Posterior vena cava (tissue), 2 donors: ENCODE data around the gene USB1. TPM values are rescaled to one million over a fixed set of nuclear protein-coding genes. Genes with fewer than 3 reads are reported as not detected.
A peak's percentile ranks its signal among the peaks of the same experiment; 100 is the strongest.

Experiments used
- DNase-seq: peaks from one replicate; pipeline ENCODE4 v3.0.0-alpha.2; 2020; ENCODE audit warnings: low spot score
- intact Hi-C, 2 donors: fragments of 100-400 bp; cut with DNase I; formaldehyde crosslinking; loops; one replicate each; pipeline versions ENCODE4 v1.14.1 to v1.14.2; 2022 to 2023
- long read RNA-seq, 2 donors: library from polyadenylated mRNA; unstranded; transcript quantifications; one replicate each; pipeline ENCODE4 v2.0.0, GENCODE V29; 2020 to 2021
- total RNA-seq, 2 donors: library from RNA; stranded (reverse); fragmentation: NEBNext Ultra II Directional; extraction: Animal tissue kit (Norgen Biotek cat#: 25700); gene quantifications; one replicate each; pipeline ENCODE4 v1.2.1, GENCODE V29; 2021
- donor health status: DM: yes; HTN: yes; CAD: no.
- donor health status: DM: yes; HTN: yes; CAD: no.

Gene USB1, protein sequence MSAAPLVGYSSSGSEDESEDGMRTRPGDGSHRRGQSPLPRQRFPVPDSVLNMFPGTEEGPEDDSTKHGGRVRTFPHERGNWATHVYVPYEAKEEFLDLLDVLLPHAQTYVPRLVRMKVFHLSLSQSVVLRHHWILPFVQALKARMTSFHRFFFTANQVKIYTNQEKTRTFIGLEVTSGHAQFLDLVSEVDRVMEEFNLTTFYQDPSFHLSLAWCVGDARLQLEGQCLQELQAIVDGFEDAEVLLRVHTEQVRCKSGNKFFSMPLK
- total RNA-seq: 10 to 100 TPM; 34.1 to 39.0 TPM
- long read RNA-seq, donor 1, transcript USB1-201 (7 exons, 2,282 nt): major isoform, 5 of 11 reads
- long read RNA-seq, donor 1, partial matches to known transcripts: 6 of 11 reads
- long read RNA-seq, donor 1, other reads (novel, unspliced or antisense): 0 of 11 reads
- long read RNA-seq, donor 2, partial matches to known transcripts: 7 of 11 reads
- long read RNA-seq, donor 2, other reads (novel, unspliced or antisense): 0 of 11 reads

GRCh38 chr16:58000706-58001676, at the start of gene USB1:
USB1 (plus strand) TSS chr16:58001407; CDS start chr16:58001484, 77 bp downstream.
- DNase-seq: peak; percentile 97
- intact Hi-C loops: loop anchor here in 1 of 2 donors (5.0 to 10.0 kb wide), 2 partner anchors 99 to 246 kb away; no protein-coding TSS in a partner anchor

DNA sequence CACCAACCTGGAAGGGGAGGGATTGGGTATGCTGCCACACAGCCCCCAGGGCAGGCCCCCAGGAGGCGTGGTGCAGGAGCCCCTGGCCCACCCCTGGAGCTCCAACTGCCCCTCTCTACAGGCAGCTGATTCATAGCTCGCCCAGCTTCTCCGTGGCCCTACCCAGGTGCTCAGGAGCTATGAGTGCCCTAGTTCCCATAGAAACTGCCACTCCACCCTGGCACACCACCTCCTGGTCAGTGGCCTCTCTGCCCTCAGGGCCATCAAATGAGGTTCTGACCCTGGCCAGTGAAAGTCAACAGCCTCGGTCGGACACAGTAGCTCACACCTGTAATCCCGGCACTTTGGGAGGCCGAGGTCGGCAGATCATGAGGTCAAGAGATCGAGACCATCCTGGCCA, 48.3 kb upstream of the USB1 start:
- intact Hi-C loops: no loop called here
- DNase-seq: no peak

- intact Hi-C loops: no loop called here
- no peak for DNase-seq
These were observed 47.4 kb upstream of the USB1 start for GRCh38 chr16:57953857-57954256.

- DNase-seq: no peak
- intact Hi-C loops: no loop called here
These were observed 45.5 kb upstream of the USB1 start for GRCh38 chr16:57955572-57956188.

DNA sequence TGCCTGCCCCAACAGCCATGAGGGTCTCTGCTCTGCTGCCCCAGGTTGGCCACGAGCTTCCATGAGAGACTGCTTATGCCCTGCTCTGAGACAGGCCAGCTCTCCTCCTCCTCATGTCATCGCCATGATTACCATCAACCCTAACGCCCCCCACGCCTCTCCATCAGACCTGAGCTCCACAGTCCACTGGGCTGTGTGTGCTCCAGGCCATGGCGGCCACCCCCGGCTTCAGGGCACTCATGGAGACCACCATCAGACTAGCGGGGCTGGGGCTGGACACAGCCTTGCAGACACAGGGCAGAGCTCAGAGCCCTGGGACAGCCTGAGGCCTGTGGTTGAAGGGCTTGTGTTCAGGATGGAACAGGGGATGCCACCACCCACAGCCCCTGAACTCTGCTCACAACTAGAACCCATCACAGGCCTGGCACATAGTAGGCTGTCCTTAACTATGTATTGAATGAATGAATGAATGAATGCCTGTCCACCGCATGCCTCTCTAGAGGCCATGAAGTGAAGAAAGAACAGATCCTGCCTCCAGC, 44.9 kb upstream of the USB1 start:
- intact Hi-C loops: no loop called here
- DNase-seq: no peak

- no peak for DNase-seq
- intact Hi-C loops: no loop called here
These were observed 44.1 kb upstream of the USB1 start for GRCh38 chr16:57956924-57957672.

DNA sequence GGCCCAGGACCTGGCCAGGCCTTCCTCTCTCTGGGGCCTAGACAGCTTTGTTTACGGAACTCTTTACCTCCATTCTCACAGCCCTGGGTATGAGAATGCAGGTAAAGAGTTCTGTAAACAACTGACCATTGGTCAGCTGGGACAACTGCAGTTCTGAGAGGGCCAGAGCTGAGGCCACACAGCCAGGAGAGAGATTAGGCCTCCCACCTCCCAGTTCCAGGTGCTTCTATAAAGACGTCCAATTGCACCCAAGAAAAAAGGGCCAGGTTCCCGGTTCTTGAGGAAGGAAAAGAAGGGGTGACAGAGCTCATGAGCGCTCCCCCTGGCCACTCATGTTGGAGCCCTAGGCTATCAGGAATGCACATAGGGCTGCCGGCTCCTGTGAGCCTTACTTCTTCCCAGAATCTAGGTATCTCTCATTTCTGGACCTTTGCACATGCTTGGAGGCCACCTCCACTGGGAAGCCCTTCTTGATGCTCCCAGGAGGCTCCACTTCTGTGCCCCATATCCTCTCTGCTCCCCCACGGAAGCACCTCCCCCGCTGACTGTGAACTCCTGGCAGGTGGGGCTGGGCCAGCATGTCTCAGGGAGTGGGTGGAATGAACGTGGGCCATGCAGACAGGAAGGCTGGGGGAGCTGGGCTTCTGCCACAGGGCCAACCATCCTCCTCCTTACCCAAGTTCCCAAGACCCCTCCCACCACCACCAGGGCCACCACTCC, 43.4 kb upstream of the USB1 start:
- no peak for DNase-seq
- intact Hi-C loops: no loop called here

DNA sequence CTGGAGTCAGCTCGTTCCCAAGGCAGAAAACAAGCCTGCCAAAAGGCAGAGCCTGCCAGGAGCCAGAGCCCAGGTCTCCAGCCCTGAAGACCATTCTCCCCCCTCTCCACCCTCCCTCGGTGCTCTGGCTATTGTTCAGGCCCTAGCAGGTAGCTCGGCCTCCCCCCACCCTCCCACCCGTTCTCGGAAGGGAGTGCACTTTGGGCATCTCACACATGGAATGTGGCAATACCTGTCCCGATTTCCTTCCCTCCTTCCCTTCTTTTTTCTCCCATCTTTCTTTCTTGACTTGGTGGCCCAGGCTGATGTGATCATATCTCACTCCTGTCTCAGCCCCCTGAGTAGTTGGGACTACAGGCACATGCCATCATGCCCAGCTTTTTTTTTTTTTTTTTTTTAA, 42.7 kb upstream of the USB1 start:
- intact Hi-C loops: no loop called here
- DNase-seq: no peak

DNA sequence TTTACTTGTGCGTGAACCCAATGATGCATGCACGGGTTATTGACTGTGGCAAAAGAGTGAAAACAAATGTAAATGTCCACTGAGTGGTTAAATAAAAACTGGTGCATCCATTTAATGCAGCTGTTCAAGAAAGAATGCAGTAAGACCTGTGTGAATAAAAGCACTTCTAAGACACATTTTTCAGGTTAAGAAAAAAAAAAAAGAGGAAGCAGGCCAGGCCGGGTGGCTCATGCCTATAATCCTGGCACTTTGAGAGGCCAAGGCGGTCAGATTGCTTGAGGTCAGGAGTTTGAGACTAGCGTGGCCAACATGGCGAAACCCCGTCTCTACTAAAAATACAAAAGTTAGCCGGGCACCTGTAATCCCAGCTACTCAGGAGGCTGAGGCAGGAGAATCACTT, 42.1 kb upstream of the USB1 start:
- DNase-seq: no peak
- intact Hi-C loops: no loop called here

DNA sequence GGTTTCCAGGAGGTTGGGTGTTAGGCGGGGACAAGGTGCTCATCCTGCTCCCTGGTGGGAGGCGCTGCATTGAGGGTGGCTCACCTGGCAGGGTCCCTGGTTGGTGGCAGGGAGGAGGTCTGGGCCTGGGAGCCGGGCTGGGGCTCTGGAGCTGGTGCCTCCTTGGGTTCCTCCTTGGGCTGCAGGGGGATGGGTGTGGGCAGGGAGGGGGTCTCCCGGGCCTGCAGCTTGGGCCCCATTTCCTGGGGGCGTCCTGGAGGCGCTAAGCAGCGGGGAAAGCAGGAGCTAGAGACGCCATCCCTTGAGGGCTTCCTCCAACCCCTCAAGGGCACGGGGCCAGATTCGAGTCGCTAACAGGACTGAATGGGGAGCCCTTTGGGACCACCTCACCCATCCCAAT, 41.4 kb upstream of the USB1 start:
- intact Hi-C loops: no loop called here
- DNase-seq: no peak

DNA sequence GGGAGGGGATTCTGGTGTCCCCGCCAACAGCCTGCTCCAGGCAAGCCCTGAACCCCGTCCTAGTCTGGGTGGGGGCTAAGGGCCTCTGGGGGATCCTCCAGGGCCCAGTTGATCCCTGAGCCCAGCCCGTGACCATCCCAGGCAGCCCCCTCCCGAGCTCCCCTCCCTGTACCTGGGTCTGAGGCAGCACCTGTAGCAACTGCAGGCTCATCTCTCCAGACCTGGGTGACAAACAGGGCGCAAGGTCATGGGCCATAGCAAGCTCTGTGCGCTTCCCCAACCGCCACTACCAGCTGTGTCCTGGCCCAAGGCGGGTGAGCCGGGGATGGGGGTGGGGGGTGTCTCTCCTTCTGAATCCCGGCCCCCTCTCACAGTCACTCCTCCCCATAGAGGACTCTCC, 40.9 kb upstream of the USB1 start:
- intact Hi-C loops: no loop called here
- no peak for DNase-seq

- no peak for DNase-seq
- intact Hi-C loops: no loop called here
These were observed 40.3 kb upstream of the USB1 start for GRCh38 chr16:57960826-57961472.

GRCh38 chr16:57961538-57961937, 39.7 kb upstream of the USB1 start:
- no peak for DNase-seq
- intact Hi-C loops: no loop called here

- intact Hi-C loops: no loop called here
- DNase-seq: no peak
These were observed 39.2 kb upstream of the USB1 start for GRCh38 chr16:57962046-57962445.

- DNase-seq: no peak
- intact Hi-C loops: no loop called here
These were observed 38.5 kb upstream of the USB1 start for GRCh38 chr16:57962756-57963155.

DNA sequence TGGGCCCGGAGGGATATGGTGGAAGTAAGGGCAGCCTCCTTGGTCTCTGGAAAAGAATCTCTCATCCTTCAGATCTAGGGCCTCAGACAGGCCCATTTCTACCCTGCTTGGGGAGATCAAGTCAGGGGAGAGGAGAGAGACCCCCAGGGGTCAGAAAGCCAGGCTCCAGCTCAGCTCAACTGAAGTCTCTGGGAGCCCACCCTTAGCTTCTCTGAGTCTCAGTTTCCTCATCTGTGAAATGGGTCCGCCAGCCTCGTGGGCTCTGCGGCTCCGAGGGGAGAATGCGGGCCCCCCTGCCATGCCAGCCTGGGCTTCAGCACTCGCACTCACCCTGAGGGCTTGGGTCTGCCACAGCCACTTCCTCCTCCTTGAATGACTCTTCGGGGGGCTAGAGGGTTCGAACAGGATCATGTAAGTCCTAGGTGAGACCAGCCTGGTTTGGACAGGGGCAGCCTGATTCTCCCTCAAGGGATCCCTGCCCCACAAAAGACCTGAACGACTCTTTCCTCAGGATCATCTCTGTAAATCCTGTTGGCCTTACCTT, 37.0 kb upstream of the USB1 start:
- no peak for DNase-seq

GRCh38 chr16:57966204-57966771, 34.9 kb upstream of the USB1 start:
- no peak for DNase-seq
- intact Hi-C loops: no loop called here

More for the DNA sequence above, 37.0 kb upstream of the USB1 start:
- intact Hi-C loops: no loop called here
